HS-5 (cell line): ENCODE data around the gene WDR33.
"Not testable (repeated sequence)": the region's sequence is repeated elsewhere in the genome, so short reads cannot be mapped to it uniquely, and the experiment has no call there.

ENCODE experiments used
- DNase-seq: peaks from one replicate; pipeline ENCODE4 v3.0.0-alpha.2; 2012; ENCODE audit warnings: low read depth

The WDR33 gene

DNA sequence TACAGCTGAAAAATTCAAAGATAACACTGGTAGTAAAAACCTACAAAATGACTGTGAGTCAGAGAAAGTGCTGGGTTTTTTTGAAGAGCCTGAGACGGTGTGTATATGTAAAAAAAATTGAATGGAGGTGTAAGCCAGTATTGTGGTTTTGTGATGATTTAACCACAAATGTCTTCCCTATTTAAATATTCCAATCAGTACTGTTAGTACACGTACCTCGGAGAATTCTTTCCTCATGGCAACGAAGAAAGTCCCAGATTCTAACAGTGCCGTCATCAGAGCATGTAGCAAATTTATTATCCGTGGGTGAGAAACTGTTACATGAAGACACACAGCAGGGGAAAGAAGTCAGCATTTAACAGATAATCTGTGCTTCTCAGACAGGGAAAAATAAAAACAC lies 48.1 kb downstream of the WDR33 start:
- DNase-seq = no peak

GRCh38 chr2:127762441-127762840 lies 48.5 kb downstream of the WDR33 start:
- DNase-seq = no peak

GRCh38 chr2:127759931-127760330 lies 51.0 kb downstream of the WDR33 start:
- no peak for DNase-seq

DNA sequence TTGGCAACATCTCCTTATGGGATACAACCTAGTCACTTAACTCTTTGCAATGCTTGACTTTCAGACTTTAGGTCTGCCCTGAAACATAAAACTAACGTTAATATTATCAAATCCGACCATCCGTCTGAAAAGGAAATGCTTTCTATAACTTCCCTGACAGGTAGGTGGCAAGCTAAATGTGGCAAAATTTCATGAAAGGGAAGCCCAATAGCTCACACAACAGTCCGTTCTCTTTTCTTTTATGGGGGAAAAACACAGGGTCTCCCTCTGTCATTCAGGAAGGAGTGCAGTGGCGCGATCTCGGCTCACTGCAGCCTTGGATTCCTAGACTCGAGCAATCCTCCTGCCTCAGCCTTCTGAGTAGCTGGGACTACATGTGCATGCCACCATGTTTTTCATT lies 56.8 kb downstream of the WDR33 start:
- DNase-seq = no peak

- DNase-seq = no peak
Measured at GRCh38 chr2:127753374-127753773, 57.6 kb downstream of the WDR33 start.

DNA sequence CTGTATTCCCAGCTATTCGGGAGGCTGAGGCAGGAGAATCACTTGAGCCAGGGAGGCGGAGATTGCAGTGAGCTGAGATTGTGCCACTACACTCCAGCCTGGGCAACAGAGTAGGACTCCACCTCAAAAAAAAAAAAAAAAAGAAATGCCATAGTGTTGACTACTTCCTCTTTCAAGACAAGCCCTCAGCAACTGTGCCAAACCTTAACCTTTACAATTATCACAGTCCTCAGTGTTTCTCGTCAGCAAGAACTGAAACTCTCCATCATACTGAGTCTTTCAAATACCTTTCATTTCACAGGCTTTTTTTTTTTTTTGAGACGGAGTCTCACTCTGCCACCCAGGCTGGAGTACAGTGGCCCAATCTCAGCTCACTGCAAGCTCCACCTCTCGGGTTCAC lies 61.4 kb downstream of the WDR33 start:
- not testable (repeated sequence) for DNase-seq

GRCh38 chr2:127747621-127748020 lies 63.4 kb downstream of the WDR33 start:
- no peak for DNase-seq

DNA sequence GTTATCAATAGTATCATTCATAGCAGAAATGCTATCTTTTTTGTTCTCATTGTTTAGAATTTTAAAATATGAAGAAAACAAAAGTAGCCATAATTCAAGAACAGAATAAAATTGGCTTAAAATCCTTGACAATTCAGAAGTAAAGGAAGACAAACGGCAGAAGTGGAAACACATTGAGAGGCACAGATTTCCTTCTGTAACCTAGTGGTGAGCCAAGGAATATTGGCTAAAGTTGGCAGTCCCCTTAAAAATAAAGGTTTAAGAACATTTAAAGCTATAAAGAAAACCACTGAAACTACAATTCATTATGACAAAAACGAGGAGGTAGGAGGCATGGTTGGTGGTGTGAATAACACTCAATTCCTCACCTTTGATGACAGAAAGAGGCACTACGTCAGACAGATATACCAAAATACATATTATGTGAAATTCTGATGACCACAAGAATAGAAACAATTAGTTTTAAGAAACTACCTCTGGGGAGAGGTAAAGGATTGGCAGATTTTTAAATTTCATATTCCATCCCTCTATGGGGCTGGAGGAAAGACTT lies 67.4 kb downstream of the WDR33 start:
- no peak for DNase-seq

- no peak for DNase-seq
Measured at GRCh38 chr2:127740665-127741288, 70.2 kb downstream of the WDR33 start.

DNA sequence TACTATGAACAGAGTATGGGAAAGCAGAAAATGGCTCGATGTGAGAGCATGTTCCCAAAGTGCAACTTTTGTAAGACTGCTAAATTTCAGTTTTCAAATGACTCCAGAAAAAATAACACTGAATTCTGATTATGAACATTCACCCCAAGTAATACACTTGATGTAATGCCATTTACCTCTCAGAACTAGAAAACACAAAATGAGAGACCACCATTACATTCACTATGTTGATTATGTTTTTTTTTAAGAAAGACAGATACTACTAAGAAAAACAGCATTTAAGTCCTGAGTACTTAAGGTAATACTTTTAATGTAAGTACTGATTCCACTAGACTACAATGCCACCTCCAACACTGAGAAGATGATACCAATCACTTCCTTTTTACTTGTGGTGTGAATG lies 71.2 kb downstream of the WDR33 start:
- DNase-seq = no peak

DNA sequence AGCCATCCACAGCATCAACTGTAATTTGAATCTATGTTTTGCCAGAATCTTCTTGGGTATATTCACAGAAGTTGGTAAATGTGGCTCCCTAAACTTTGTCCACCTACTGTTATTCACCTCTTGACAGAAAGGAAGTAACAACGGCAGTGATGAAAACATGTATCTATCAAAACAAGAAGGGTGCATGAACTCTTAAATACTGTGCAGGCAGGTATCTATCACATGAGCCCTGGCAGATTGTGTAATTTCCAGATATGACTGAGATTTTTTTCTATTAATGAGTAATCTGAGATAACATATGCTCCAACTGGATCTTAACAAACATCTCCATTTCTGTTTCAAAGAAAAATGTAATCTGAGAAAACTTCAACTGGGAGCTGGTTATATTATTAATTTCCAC lies 73.1 kb downstream of the WDR33 start:
- no peak for DNase-seq

- no peak for DNase-seq
Measured at GRCh38 chr2:127735537-127736399, 75.2 kb downstream of the WDR33 start.

DNA sequence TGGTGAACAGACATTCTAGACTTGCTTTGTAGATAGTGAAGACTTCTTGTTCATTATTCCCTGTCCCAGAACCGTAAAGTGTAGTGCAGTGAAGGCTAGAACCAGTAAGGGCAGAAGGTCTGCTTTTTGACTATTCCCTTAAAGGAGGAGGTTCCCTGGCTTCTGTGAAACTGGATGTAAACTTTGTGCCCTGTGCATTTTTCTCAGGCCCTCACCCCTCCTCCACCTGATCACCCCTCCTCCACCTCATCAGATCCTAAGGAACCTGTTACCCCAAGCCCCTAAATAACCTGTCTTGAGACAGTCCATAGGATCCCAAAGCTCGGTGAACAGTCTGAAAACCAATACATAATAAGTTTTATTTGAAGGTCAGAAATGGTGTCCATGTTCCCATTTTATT lies 75.9 kb downstream of the WDR33 start:
- no peak for DNase-seq

GRCh38 chr2:127733816-127734537 lies 77.0 kb downstream of the WDR33 start:
- DNase-seq = no peak

- no peak for DNase-seq
Measured at GRCh38 chr2:127733113-127733815, 77.7 kb downstream of the WDR33 start.

DNA sequence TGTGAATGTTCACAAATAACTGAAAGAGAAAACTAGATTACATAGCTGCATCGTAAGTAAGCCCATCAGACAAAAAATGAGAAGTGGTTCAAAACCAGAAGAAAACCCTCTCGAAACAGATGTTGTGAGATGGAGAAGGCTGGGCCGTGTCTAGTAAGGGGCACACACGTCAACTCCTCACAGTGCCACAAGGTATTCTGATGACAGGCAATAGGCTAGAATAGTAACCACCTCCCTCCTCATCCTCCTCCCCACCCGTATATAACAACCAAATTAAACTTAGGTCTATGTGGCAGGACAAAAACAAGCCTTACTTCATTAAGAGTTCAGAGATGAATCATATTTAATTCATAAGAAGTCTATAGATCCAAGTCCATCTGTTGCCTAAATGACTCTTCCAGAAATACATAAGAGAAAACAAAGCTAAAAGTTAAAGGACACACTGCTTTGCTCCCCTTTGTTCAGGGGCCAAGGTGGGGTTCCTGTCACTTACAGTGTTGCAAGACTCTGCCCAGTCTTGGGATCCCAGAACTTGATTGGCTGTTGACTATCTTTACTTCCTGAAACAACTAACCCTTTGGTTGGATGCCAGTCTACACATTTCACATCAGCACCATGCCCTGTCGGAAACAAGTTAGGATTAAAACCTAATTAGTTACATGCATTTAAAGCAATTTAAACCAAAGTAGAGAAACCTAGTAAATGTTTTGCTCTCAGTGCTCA lies 84.7 kb downstream of the WDR33 start:
- DNase-seq = no peak

DNA sequence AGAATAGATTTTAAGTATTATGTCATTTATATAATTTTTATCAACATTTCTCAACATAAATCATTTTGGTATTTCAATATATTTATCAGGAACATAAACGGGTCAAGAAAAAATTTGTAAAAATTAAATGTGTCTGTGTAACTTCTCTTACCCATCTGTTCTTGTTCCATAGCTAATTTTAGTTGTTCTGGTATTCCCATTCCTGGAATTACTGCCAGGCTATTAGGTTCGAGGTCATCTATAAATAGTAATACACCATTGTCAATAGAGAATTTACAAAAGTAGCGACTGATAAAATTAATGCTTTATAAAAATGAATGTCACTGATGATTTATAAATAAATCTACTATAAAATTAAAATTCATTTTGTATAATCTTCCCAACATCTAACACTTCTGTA lies 88.2 kb downstream of the WDR33 start:
- no peak for DNase-seq

- no peak for DNase-seq
Measured at GRCh38 chr2:127721978-127722355, 89.0 kb downstream of the WDR33 start.

GRCh38 chr2:127721311-127721977 lies 89.5 kb downstream of the WDR33 start:
- DNase-seq = no peak

- DNase-seq = no peak
Measured at GRCh38 chr2:127719301-127720218, 91.4 kb downstream of the WDR33 start.
